ENCODE results near the gene TMEM62. TPM values are rescaled to one million over a fixed set of nuclear protein-coding genes. Genes with fewer than 3 reads are reported as not detected.
"Not testable (repeated sequence)": the region's sequence is repeated elsewhere in the genome, so short reads cannot be mapped to it uniquely, and the experiment has no call there.

The TMEM62 gene
- total RNA-seq, 1 donor from 2014 or later, result 21.4 TPM

DNA sequence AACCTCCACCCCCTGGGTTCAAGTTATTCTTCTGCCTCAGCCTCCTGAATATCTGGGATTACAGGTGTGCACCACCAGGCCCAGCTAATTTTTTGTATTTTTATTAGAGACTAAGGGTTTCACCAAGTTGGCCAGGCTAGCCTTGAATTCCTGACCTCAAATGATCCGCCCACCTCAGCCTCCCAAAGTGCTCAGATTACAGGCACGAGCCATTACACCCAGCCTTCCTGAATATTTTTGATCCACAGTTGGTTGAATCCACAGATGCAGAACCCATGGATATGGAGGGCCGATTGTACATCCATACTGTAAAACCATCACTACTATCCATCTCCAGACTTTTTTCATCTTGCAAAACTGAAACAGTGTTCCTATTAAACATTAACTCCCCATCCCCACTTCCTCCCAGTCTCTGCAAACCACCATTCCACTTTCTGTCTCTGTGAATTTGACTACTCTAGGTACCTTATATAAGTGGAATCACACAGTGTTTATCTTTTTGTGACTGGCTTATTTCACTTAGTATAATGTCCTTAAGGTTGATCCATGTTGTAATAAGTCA lies 8.2 kb upstream of the TMEM62 start:
- no peak for DNase-seq

DNA sequence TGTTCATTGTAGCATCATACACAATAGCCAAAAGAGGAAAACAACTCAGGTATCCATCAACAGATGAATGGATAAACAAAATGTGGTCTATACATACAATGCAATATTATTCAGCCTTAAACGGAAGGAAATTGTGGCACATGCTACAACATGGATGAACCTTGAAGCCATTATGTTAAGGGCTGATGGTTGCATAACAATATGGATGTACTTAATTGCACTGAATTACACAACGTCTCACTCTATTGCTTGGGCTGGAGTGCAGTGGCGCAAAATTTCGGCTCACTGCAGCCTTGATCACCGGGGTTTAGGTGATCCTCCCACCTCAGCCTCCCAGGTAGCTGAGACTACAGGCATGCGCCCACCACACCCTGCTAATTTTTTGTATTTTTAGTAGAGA lies 7.0 kb upstream of the TMEM62 start:
- DNase-seq, result no peak

DNA sequence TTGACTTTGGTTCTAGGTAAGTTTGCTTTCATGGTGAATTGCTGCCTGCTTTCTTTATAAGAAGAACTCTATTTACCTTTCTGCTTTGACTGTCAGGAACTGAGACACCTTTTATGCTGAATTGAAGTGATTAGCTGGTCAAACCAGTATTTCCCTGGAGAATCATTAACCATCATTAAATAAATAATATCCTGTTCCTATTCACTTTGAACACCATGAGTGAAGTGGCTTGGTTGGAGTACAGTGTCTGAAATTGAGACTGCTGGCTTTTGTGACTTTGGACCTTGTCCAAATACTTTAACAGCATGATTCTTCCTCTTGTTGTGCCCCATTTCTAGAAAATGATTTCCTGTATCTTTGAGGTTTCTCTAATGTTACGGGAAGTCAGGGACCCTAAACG lies 5.6 kb upstream of the TMEM62 start:
- no peak for DNase-seq

GRCh38 chr15:43128174-43128979 lies 5.0 kb upstream of the TMEM62 start:
- not testable (repeated sequence) for DNase-seq

DNA sequence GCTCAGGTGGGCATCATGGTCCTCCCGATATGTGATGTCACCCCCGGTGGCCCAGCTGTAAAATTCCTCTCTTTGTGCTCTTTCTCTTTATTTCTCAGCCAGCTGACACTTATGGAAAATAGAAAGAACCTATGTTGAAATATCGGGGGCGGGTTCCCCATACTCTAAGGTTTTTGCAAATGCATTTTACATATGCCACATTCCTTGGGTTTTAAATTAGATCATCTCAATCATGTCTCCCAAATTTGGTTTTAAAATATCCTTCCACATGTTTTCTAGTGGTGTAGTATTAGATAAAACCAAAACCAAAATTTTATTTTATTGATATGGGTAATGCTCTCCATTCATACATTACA lies 4.4 kb upstream of the TMEM62 start:
- DNase-seq, result no peak

GRCh38 chr15:43132830-43133429 lies 456 bp upstream of the TMEM62 start:
- DNase-seq, result no peak

- no peak for DNase-seq
Observed at GRCh38 chr15:43134157-43134635, 810 bp downstream of the TMEM62 start.

DNA sequence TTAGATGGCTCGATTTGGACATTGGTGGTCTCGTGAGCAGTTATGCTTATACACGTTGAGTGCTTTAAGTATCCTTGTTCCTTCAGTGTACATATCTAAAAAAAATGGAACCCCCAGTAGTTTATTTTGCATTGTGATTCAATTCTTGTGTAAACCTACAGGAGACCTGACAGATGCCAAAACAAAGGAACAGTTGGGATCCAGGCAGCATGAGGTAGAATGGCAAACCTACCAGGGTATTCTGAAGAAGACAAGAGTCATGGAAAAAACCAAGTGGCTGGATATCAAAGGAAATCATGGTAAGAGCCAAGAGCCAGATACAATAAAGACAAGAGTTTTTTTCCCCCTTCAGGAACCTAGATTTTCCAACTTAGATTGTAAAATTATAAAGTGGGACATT lies 2.0 kb downstream of the TMEM62 start:
- no peak for DNase-seq

DNA sequence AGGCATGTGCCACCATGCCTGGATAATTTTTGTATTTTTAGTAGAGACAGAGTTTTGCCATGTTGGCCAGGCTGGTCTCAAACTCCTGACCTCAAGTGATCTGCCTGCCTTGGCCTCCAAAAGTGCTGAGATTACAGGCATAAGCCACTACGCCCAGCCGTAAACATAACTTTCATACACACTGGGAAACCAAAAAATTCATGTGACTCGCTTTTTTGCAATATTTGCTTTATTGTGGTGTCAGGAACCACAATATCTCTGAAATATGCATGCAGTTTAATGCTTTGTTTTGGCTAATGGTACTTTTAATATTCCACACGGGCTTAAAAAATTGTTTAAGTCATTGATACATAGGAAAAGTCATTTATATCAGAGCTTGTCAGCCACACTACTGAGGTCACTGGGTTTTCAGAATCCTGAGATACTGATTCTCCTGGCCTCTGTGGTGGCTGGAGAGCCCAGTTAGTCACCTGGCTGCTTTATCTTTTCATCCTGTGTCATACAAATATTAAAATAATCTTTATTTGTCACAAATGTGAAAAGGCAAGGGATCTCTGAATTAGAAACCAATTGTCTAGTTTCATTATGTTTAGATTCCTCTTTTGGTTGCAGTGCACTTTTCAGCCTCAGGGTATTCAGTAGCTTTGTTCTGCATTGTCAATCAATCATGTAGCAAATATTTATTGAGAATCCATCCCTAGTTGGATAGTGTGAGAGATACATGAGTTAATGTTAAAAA lies 10.0 kb downstream of the TMEM62 start:
- no peak for DNase-seq

- DNase-seq, result no peak
Observed at GRCh38 chr15:43144512-43144911, 11.1 kb downstream of the TMEM62 start.

DNA sequence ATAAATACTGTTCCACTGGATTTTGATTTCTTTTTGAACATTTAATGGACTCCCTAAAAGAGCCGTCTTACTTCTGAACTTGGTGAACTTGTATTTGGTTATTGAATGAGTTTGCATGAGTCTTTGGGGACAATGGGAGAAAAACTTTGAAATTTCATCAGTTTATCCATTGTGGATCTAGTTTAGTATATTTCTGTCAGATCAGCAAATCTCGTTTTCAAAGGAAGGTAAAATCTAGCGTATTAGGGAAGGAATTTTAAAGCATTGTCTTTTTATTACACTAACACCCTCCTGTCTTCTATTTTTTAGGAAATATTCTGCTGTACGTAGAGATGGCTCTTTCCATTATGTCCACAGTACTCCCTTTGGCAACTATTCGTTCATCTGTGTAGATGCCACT lies 12.8 kb downstream of the TMEM62 start:
- DNase-seq, result no peak

GRCh38 chr15:43150191-43150929 lies 17.0 kb downstream of the TMEM62 start:
- DNase-seq, result peak; percentile 62

DNA sequence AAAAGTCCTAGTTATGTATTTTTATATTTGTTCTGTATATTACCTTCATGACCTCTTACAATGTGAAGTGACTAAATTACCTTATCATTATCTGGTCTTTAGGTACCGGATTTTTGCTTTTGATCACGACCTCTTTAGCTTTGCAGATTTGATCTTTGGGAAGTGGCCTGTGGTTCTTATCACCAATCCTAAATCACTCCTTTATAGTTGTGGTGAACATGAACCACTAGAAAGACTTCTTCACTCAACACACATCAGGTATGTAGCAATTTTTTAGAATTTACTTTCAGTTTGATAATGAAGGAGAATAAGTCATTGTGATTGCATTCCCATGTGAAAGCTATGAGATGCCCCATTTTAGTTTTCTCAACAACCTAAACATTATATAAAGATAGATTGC lies 18.3 kb downstream of the TMEM62 start:
- DNase-seq, result no peak

- no peak for DNase-seq
Observed at GRCh38 chr15:43153269-43153668, 19.9 kb downstream of the TMEM62 start.

DNA sequence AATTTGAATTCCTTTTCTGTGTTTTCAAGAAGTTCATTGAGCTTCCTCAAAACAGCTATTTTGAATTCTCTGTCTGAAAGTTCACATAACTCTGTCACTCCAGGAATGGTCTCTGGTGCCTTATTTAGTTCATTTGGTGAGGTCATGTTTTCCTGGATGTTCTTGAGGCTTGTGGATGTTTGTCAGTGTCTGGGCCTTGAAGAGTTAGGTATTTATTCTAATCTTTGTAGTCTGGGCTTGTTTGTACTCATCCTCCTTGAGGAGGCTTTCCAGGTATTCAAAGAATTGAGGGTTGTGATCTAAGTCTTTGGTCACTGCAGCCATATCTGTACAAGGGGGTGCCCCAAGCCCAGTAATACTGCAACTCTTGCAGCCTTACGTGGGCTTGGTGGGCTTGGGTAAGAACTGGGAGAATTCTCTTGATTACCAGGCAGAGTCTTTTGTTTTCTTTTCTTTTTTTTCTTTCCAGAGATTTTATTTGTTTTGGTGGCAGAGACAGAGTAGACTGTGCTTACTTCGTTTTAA lies 32.5 kb downstream of the TMEM62 start:
- DNase-seq, result no peak

DNA sequence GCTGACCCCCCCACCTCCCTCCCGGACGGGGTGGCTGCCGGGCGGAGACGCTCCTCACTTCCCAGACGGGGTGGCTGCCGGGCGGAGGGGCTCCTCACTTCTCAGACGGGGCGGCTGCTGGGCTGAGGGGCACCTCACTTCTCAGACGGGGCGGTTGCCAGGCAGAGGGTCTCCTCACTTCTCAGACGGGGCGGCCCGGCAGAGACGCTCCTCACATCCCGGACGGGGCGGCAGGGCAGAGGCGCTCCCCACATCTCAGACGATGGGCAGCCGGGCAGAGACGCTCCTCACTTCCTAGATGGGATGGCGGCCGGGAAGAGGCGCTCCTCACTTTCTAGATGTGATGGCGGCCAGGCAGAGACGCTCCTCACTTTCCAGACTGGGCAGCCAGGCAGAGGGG lies 33.9 kb downstream of the TMEM62 start:
- DNase-seq, result not testable (repeated sequence)

- no peak for DNase-seq
Observed at GRCh38 chr15:43168192-43169107, 35.1 kb downstream of the TMEM62 start.

- DNase-seq, result no peak
Observed at GRCh38 chr15:43169888-43170287, 36.5 kb downstream of the TMEM62 start.

- DNase-seq, result not testable (repeated sequence)
Observed at GRCh38 chr15:43175656-43176309, 42.4 kb downstream of the TMEM62 start.

DNA sequence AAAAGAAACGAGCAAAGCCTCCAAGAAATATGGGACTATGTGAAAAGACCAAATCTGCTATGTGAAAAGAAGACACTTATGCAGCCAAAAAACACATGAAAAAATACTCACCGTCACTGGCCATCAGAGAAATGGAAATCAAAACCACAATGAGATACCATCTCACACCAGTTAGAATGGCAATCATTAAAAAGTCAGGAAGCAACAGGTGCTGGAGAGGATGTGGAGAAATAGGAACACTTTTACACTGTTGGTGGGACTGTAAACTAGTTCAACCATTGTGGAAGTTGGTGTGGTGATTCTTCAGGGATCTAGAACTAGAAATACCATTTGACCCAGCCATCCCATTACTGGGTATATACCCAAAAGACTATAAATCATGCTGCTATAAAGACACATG lies 43.8 kb downstream of the TMEM62 start:
- DNase-seq, result not testable (repeated sequence)

GRCh38 chr15:43183270-43183669 lies 49.9 kb downstream of the TMEM62 start:
- no peak for DNase-seq
